ENCODE measurements around the gene TMTC3. TPM values are rescaled to one million over a fixed set of nuclear protein-coding genes. Genes with fewer than 3 reads are reported as not detected.
"Not testable (repeated sequence)": the region's sequence is repeated elsewhere in the genome, so short reads cannot be mapped to it uniquely, and the experiment has no call there.

The TMTC3 gene
- total and polyA plus RNA-seq, 8 donors, result 23.2 to 34.4 (median 26.1) TPM

DNA sequence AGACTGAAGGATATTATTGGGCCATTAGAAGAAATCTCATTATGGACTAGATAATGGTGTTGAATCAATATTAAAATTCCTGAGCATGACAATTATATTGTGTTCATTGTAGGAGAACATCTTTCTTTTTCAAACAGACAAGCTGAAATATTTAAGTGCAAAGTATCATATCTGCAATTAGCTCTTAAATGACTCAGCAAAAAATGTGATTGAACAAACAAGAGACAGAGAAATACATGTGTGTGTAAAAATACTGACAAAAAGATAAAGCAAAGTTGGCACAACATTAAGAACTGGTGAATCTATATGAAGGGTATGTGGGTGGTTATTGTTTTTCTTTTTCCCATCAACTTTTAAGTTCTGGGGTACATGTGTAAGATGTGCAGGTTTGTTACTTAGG, 9.7 kb upstream of the TMTC3 start:
- Histone ChIP-seq H3K36me3 (peaks cover 0 to 17% of the 10 kb centered on the region in 2 donors), H3K4me1 (no peaks in the 10 kb centered on the region), H3K27me3 (no peaks in the 10 kb centered on the region), H3K4me3 (no peak overlapping the region), H3K9me3 (no peaks in the 10 kb centered on the region), H3K27ac (no peak overlapping the region)
- TF ChIP-seq CTCF (IDR thresholded peaks at IDR 0.05), result no peak
- DNase-seq (no peak), ATAC-seq (no peak)
- intact Hi-C loops (cut with DNase I), result no loop called here

DNA sequence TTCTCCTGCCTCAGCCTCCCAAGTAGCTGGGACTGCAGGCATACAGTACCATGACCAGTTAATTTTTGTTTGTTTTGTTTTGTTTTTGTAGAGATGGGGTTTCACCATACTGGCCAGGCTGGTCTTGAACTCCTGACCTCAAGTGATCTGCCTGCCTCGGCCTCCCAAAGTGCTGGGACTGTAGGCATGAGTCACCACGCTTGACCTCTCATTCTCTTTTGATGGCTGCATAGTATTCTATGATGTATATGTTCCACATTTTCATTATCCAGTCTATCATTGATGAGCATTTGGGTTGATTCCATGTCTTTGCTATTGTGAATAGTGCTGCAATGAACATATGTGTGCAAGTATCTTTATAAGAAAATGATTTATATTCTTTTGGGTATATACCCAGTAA, 8.9 kb upstream of the TMTC3 start:
- ATAC-seq; H3K27ac ChIP-seq; H3K9me3 ChIP-seq; H3K27me3 ChIP-seq; intact Hi-C loops (cut with DNase I); H3K4me1 ChIP-seq; DNase-seq; H3K4me3 ChIP-seq: not testable (repeated sequence)
- H3K36me3 ChIP-seq, result peaks cover 0 to 17% of the 10 kb centered on the region in 2 donors

DNA sequence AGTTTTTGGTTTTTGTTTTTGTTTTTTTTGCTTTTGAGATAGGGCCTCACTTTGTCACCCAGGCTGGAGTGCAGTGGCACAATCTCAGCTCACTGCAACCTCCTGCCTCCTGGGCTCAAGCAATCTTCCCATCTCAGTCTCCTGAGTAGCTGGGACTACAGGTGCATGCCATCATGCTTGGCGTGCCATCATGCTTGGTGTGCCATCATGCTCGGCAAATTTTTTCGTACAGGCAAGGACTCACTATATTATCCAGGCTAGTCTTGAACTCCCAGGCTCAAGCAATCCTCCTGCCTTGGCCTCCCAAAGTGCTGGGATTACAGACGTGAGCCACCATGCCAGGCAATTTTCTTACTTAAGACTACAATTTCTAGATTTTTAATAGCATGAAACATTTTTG, 2.4 kb upstream of the TMTC3 start:
- H3K4me3 ChIP-seq; H3K27me3 ChIP-seq; DNase-seq; intact Hi-C loops (cut with DNase I); H3K9me3 ChIP-seq; H3K27ac ChIP-seq; ATAC-seq; H3K36me3 ChIP-seq: not testable (repeated sequence)
- peaks cover 0 to 21% of the 10 kb centered on the region in 2 donors for H3K4me1 ChIP-seq

DNA sequence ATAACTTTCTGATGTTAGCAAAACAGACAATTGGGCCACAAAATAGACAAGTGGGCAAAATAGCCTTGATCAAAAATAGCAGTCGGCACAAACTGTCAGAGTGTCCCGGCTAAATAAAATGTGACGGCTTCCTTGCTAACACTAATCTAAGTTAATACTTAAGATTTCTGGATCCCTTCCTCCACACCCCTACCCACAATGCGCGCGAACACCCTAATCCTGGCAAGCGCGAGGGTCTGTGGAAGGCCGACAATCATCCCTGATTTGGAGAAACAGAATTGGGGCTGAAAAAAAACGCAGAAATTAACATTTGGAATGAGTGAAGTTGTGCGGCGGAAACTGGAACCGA, 708 bp upstream of the TMTC3 start:
- Histone ChIP-seq H3K27me3 (no peaks in the 10 kb centered on the region), H3K4me1 (peaks cover 0 to 21% of the 10 kb centered on the region in 2 donors), H3K9me3 (no peaks in the 10 kb centered on the region), H3K4me3 (peak overlapping the region; percentile 57 to 66), H3K36me3 (no peaks in the 10 kb centered on the region), H3K27ac (peak overlapping the region; percentile 80)
- DNase-seq (peak in 1 of 4 donors; percentile 1), ATAC-seq (no peak)
- TF ChIP-seq CTCF (IDR thresholded peaks at IDR 0.05), result no peak
- intact Hi-C loops (cut with DNase I), result no loop called here

DNA sequence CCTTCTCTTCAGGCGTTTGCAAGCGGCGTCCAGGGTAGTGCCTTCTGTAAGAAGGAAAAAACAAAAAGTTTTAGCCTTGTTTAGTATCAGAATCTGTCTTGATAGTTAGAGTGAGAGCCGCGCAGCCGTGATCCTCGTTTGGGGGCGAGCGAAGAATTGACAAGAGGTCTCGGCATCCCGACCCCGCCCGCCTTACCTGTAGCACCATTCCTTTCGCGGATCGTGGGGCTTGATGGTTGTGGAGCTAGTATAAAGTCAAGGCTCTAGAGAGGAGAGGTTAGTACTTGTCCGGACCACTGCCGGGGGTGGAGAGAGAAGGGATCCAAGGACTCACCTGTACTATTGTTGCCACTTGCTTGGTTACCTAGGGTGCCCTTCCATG, 494 bp downstream of the TMTC3 start:
- no peaks in the 10 kb centered on the region for H3K36me3 ChIP-seq

GRCh38 chr12:88144037-88144436, 1.9 kb downstream of the TMTC3 start:
- DNase-seq (no peak), ATAC-seq (no peak)
- H3K27me3 ChIP-seq, result no peaks in the 10 kb centered on the region
- no peaks in the 10 kb centered on the region for H3K9me3 ChIP-seq
- no peaks in the 10 kb centered on the region for H3K36me3 ChIP-seq
- H3K27ac ChIP-seq, result no peak overlapping the region
- no peak overlapping the region for H3K4me3 ChIP-seq
- TF ChIP-seq CTCF (IDR thresholded peaks at IDR 0.05), result no peak
- intact Hi-C loops (cut with DNase I), result no loop called here
- H3K4me1 ChIP-seq, result peaks cover 0 to 21% of the 10 kb centered on the region in 2 donors

More for the DNA sequence above, 494 bp downstream of the TMTC3 start:
- peak overlapping the region; percentile 80 for H3K27ac ChIP-seq
- peaks cover 0 to 21% of the 10 kb centered on the region in 2 donors for H3K4me1 ChIP-seq
- H3K27me3 ChIP-seq, result no peaks in the 10 kb centered on the region
- ATAC-seq (peak; percentile 24), DNase-seq (peak in 3 of 4 donors; percentile 4 to 81 (median 37))
- peak overlapping the region; percentile 57 to 88 for H3K4me3 ChIP-seq
- TF ChIP-seq CTCF (IDR thresholded peaks at IDR 0.05), result no peak
- no peaks in the 10 kb centered on the region for H3K9me3 ChIP-seq
- intact Hi-C loops (cut with DNase I), result no loop called here
